ENCODE results near the gene PTPRT. TPM values are rescaled to one million over a fixed set of nuclear protein-coding genes. Genes with fewer than 3 reads are reported as not detected.

The PTPRT gene
- total RNA-seq, 1 experiment from 2014 or later, result not detected

DNA sequence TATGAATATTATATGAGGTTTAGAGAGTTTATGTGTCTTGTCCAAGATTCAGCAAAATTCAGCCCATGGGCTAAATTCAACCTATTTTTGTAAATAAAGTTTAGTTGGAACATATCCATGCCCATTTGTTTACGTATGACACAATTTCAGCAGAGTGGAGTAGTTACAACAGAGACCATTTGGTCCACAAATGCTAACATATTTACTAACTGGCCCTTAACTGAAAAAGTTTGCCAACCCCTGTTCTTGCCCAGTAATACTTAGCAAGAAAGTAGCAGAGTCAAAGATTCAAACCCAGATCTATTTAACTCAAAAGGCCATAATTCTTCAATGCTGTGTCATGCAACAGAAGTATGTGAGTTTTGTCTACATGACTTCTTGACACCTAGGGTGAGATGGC lies 561.0 kb downstream of the PTPRT start (continued):
- TF ChIP-seq ZNF274 (IDR thresholded peaks at IDR 0.05; ENCODE audit: low read depth, low read length) (no peak), EZH2phosphoT487 (IDR thresholded peaks at IDR 0.05; ENCODE audit: borderline replicate concordance) (no peak)
- TF ChIP-seq, protein P1, sequence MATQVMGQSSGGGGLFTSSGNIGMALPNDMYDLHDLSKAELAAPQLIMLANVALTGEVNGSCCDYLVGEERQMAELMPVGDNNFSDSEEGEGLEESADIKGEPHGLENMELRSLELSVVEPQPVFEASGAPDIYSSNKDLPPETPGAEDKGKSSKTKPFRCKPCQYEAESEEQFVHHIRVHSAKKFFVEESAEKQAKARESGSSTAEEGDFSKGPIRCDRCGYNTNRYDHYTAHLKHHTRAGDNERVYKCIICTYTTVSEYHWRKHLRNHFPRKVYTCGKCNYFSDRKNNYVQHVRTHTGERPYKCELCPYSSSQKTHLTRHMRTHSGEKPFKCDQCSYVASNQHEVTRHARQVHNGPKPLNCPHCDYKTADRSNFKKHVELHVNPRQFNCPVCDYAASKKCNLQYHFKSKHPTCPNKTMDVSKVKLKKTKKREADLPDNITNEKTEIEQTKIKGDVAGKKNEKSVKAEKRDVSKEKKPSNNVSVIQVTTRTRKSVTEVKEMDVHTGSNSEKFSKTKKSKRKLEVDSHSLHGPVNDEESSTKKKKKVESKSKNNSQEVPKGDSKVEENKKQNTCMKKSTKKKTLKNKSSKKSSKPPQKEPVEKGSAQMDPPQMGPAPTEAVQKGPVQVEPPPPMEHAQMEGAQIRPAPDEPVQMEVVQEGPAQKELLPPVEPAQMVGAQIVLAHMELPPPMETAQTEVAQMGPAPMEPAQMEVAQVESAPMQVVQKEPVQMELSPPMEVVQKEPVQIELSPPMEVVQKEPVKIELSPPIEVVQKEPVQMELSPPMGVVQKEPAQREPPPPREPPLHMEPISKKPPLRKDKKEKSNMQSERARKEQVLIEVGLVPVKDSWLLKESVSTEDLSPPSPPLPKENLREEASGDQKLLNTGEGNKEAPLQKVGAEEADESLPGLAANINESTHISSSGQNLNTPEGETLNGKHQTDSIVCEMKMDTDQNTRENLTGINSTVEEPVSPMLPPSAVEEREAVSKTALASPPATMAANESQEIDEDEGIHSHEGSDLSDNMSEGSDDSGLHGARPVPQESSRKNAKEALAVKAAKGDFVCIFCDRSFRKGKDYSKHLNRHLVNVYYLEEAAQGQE (IDR thresholded peaks at IDR 0.05; ENCODE audit: low read depth), result no peak

DNA sequence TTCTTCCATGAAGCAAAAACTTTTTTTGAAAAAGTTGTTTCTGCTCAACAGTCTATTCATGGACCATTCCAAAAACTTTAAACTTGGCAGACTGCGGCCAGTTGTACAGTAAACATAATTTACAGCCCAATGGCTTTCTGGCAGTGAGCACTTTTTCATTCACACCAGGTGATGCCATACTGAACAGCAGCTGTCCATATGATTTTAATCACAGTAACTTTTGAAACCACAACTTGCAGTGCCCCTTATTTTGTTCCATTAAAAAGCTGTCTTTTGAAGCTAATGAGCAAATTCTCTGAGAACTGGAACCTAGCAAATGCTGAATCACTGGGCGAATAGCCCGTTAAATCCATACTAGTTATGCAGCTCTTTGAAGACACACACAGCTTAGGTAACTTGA lies 576.6 kb downstream of the PTPRT start:
- no peak overlapping the region for H3K4me3 ChIP-seq (replicated peaks in 1 of 2; ENCODE audit: low read depth in 1 of 2, low read length in 2 of 2)
- TF ChIP-seq RAD21 (IDR thresholded peaks at IDR 0.05; ENCODE audit: low read depth) (no peak), SP1 (IDR thresholded peaks at IDR 0.05; ENCODE audit: low read depth) (no peak), EZH2phosphoT487 (IDR thresholded peaks at IDR 0.05; ENCODE audit: borderline replicate concordance) (no peak), SRF (IDR thresholded peaks at IDR 0.05; ENCODE audit: low read depth) (no peak), EGR1 (IDR thresholded peaks at IDR 0.05; ENCODE audit: low read depth) (no peak), FOSL1 (IDR thresholded peaks at IDR 0.05; ENCODE audit: low read depth) (no peak), ZFX (IDR thresholded peaks at IDR 0.05) (no peak), TCF7L2 (IDR thresholded peaks at IDR 0.05; ENCODE audit: borderline replicate concordance, extremely low read depth, insufficient read depth, insufficient read length) (no peak), ELF1 (IDR thresholded peaks at IDR 0.05; ENCODE audit: borderline replicate concordance, low read depth) (no peak)
- TF ChIP-seq, protein P2, sequence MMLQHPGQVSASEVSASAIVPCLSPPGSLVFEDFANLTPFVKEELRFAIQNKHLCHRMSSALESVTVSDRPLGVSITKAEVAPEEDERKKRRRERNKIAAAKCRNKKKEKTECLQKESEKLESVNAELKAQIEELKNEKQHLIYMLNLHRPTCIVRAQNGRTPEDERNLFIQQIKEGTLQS (IDR thresholded peaks at IDR 0.05), result no peak
- TF ChIP-seq, protein P1 (IDR thresholded peaks at IDR 0.05; ENCODE audit: low read depth), result no peak
- TF ChIP-seq, protein P3, sequence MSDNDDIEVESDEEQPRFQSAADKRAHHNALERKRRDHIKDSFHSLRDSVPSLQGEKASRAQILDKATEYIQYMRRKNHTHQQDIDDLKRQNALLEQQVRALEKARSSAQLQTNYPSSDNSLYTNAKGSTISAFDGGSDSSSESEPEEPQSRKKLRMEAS (IDR thresholded peaks at IDR 0.05), result no peak
- BruUV-seq (replicated peaks), result no TSS peak
- CTCF ChIA-PET, result no interaction called here
- H3K27me3 ChIP-seq (ENCODE audit: insufficient read depth, low read length), result no peaks in the 10 kb centered on the region
- POLR2A ChIA-PET, result no interaction called here
- RAD21 ChIA-PET (ENCODE audit: low non-redundant PET in 1 of 2, low total read pairs in 2 of 2, uncharacterized antibody in 2 of 2, unreplicated experiment in 2 of 2), result no interaction called here
- peaks cover 9 to 20% of the 10 kb centered on the region in 2 experiments; a peak in 2 of 4 replicates for H3K9me3 ChIP-seq (ENCODE audit: control insufficient read depth in 1 of 2, insufficient read depth in 1 of 2, low read depth in 1 of 2, low read length in 2 of 2)
- H3K4me1 ChIP-seq (ENCODE audit: control insufficient read depth in 1 of 2, insufficient read depth in 2 of 2, low read length in 2 of 2), result no peaks in the 10 kb centered on the region
- no peaks in the 10 kb centered on the region; a peak in 1 of 4 replicates for H3K36me3 ChIP-seq (ENCODE audit: control insufficient read depth in 1 of 2, insufficient read depth in 2 of 2, low read length in 2 of 2)
- intact Hi-C loops (cut with micrococcal nuclease), result no loop called here
- no peak overlapping the region for H3K4me2 ChIP-seq (ENCODE audit: low read length)
- H3K9ac ChIP-seq (ENCODE audit: low read length), result no peak overlapping the region
- ATAC-seq, result no peak
- H3K9me2 ChIP-seq (ENCODE audit: insufficient read depth), result no peaks in the 10 kb centered on the region
- no peaks in the 10 kb centered on the region for H4K20me1 ChIP-seq (ENCODE audit: insufficient read depth)
- no peaks in the 10 kb centered on the region for H3K79me2 ChIP-seq (ENCODE audit: insufficient read depth, low read length)
- H3K27ac ChIP-seq (ENCODE audit: low read depth, low read length), result no peak overlapping the region
- DNase-seq (ENCODE audit: low read depth, low spot score), result no peak
- H2AFZ ChIP-seq (ENCODE audit: low read depth, low read length, poor library complexity, severe bottlenecking), result no peak overlapping the region

Measured in HCT116 (cell line).